SK-N-SH treated with all-trans-retinoic acid at 6 μM for 48 hours (cell line): ENCODE data around the gene SELENOI.

Experiments
- ATAC-seq: fragments of 200-7000 bp; cut with Tn5 transposase; 3 replicates; pipeline ENCODE4 v1.9.1; 2020; ENCODE audit warnings: mild to moderate bottlenecking, moderate library complexity
- CSDC2 ChIP-seq: fragments of 250-450 bp; sonication (Bioruptor Pico); IDR thresholded peaks from 2 replicates; pipeline ENCODE4 v1.5.0; 2020; ENCODE audit warnings: mild to moderate bottlenecking, moderate library complexity
- GLIS3 ChIP-seq: fragments of 250-450 bp; sonication (Bioruptor Pico); IDR thresholded peaks from 2 replicates; pipeline ENCODE4 v1.5.0; 2020; ENCODE audit warnings: mild to moderate bottlenecking, moderate library complexity
- PPARA ChIP-seq: fragments of 250-450 bp; sonication (Bioruptor Pico); IDR thresholded peaks from 2 replicates; pipeline ENCODE4 v1.5.0; 2020; ENCODE audit warnings: mild to moderate bottlenecking, borderline replicate concordance
- RARB ChIP-seq: fragments of 250-450 bp; sonication (Bioruptor Pico); IDR thresholded peaks from 2 replicates; pipeline ENCODE4 v1.8.0; 2021; ENCODE audit warnings: mild to moderate bottlenecking, moderate library complexity
- SNAI2 ChIP-seq: fragments of 250-450 bp; sonication (Bioruptor Pico); IDR thresholded peaks from 2 replicates; pipeline ENCODE4 v1.5.0; 2020; ENCODE audit warnings: mild to moderate bottlenecking, moderate library complexity
- TCF4 ChIP-seq: fragments of 250-450 bp; sonication (Bioruptor Pico); IDR thresholded peaks from 2 replicates; pipeline ENCODE4 v1.8.0; 2021; ENCODE audit warnings: mild to moderate bottlenecking, moderate library complexity, borderline replicate concordance
- ZC3H10 ChIP-seq: fragments of 250-450 bp; sonication (Bioruptor Pico); IDR thresholded peaks from 2 replicates; pipeline ENCODE4 v1.5.1; 2021; ENCODE audit warnings: mild to moderate bottlenecking, moderate library complexity
- ZFP3 ChIP-seq: fragments of 250-450 bp; sonication (Bioruptor Pico); IDR thresholded peaks from 2 replicates; pipeline ENCODE4 v1.5.0; 2020; ENCODE audit warnings: mild to moderate bottlenecking, moderate library complexity
- ZFP30 ChIP-seq: fragments of 450-650 bp; formaldehyde crosslinking; IDR thresholded peaks from 2 replicates; pipeline ENCODE4 v1.5.0; 2022; ENCODE audit warnings: mild to moderate bottlenecking, moderate library complexity
- ZNF565 ChIP-seq: fragments of 450-650 bp; formaldehyde crosslinking; conservative IDR thresholded peaks from 2 replicates; pipeline ENCODE4 v1.5.0; 2020; ENCODE audit warnings: low read depth, mild to moderate bottlenecking, moderate library complexity
- ZNF8 ChIP-seq: fragments of 450-650 bp; formaldehyde crosslinking; IDR thresholded peaks from 2 replicates; pipeline ENCODE4 v1.5.0; 2020; ENCODE audit warnings: mild to moderate bottlenecking, moderate library complexity
- TF ChIP-seq, protein P1 (sequence below): fragments of 250-450 bp; sonication (Bioruptor Pico); IDR thresholded peaks from 2 replicates; pipeline ENCODE4 v1.5.1; 2020; ENCODE audit warnings: low read depth, mild to moderate bottlenecking, moderate library complexity
- TF ChIP-seq, protein P2 (sequence below): fragments of 250-450 bp; sonication (Bioruptor Pico); IDR thresholded peaks from 2 replicates; pipeline ENCODE4 v1.8.0; 2020; ENCODE audit warnings: mild to moderate bottlenecking, moderate library complexity, borderline replicate concordance
- TF ChIP-seq, protein P3 (sequence below): fragments of 250-450 bp; sonication (Bioruptor Pico); IDR thresholded peaks from 2 replicates; pipeline ENCODE4 v1.8.0; 2021; ENCODE audit warnings: low read depth, mild to moderate bottlenecking, moderate library complexity, borderline replicate concordance
- TF ChIP-seq, protein P4 (sequence below): fragments of 250-450 bp; sonication (Bioruptor Pico); IDR thresholded peaks from 2 replicates; pipeline ENCODE4 v1.5.0; 2020; ENCODE audit warnings: mild to moderate bottlenecking, moderate library complexity
- TF ChIP-seq, protein P5 (sequence below): fragments of 250-450 bp; sonication (Bioruptor Pico); IDR thresholded peaks from 2 replicates; pipeline ENCODE4 v1.5.1; 2021; ENCODE audit warnings: mild to moderate bottlenecking, moderate library complexity

The SELENOI gene

DNA sequence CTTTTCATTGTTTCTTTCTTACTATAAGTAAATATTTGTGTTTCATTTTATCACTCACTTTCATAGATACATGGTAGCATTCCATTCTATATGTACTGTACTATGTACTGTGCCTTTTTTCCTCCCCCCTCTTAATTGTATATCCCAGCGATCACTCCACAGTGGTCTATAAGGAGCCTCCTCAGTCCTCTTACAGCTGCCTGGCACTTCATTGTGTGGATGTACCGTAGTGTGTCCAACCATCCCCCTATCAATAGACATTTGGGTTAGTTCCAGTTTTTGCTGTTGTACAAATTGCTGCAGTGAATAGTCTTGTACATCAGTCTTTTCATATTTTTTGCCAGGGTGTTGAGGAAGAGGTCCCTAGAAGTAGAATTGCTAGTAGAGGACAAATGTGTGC, 34.3 kb downstream of the SELENOI start:
- peak; percentile 79 for TF ChIP-seq ZNF8 (CRISPR knock-in tag)
- TF ChIP-seq, protein P1, sequence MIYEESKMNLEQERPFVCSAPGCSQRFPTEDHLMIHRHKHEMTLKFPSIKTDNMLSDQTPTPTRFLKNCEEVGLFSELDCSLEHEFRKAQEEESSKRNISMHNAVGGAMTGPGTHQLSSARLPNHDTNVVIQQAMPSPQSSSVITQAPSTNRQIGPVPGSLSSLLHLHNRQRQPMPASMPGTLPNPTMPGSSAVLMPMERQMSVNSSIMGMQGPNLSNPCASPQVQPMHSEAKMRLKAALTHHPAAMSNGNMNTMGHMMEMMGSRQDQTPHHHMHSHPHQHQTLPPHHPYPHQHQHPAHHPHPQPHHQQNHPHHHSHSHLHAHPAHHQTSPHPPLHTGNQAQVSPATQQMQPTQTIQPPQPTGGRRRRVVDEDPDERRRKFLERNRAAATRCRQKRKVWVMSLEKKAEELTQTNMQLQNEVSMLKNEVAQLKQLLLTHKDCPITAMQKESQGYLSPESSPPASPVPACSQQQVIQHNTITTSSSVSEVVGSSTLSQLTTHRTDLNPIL (CRISPR knock-in tag): no peak
- no peak for ATAC-seq

DNA sequence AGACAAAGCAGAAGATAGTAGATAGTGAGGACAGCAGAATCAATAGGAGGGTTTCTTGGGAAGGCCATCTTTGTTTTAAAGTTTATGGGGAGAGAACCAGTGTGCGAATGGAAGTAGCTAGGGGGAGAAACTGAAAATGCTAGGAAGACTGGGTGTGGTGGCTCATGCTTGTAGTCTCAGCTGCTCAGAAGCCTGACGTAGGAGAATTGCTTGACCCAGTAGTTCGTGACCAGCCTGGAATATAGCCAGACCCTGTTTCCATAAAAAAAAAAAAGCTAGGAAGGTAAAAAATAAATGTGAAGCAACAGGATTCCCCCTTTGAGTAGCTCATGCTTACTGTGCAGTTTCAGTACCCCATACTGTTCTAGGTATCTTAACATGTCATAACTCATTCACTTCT, 36.6 kb downstream of the SELENOI start:
- TF ChIP-seq CSDC2: no peak
- TF ChIP-seq, all 23 proteins: peak for 0
- no peak for ATAC-seq

DNA sequence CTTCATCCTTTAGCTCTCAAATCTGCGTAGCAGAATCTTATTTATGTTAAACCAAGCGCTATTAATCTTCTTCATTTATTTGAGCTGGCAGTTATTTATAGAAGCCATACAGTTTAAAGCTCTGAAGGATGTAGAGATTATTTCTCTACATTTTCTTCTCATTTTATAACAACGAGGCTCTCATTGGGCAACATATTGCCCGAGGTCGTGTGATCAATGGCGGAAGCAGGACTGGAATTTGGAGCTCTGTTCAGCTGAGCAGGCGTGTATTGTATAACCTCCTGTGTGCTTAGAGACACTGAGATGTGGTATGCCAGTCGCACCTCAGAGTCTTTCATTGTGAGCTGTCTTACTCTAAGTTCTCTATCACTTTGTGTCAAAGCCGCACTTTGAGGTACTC, 38.2 kb downstream of the SELENOI start:
- ATAC-seq: no peak
- TF ChIP-seq, protein P2, sequence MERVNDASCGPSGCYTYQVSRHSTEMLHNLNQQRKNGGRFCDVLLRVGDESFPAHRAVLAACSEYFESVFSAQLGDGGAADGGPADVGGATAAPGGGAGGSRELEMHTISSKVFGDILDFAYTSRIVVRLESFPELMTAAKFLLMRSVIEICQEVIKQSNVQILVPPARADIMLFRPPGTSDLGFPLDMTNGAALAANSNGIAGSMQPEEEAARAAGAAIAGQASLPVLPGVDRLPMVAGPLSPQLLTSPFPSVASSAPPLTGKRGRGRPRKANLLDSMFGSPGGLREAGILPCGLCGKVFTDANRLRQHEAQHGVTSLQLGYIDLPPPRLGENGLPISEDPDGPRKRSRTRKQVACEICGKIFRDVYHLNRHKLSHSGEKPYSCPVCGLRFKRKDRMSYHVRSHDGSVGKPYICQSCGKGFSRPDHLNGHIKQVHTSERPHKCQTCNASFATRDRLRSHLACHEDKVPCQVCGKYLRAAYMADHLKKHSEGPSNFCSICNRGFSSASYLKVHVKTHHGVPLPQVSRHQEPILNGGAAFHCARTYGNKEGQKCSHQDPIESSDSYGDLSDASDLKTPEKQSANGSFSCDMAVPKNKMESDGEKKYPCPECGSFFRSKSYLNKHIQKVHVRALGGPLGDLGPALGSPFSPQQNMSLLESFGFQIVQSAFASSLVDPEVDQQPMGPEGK (CRISPR knock-in tag): no peak
- TF ChIP-seq ZFP30 (CRISPR knock-in tag): no peak

DNA sequence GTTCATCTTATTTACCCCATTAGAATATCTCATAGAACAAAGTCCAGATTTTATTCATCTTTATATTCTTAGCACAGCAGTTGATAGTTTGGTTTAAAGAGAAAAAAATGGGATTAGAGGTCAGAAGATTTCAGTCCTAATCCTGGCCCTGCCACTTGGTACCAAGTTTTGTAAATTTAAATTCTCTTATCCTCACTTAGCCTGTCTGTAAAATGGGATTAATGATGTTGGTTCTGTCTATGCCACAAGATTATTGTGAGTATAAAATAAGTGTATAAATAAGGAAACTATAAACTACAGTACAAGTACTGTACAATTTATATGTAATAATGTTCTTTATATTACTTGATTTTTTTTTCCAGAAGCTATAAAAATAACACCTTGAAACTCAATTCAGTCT, 38.7 kb downstream of the SELENOI start:
- ATAC-seq: no peak
- TF ChIP-seq ZNF565 (CRISPR knock-in tag) (no peak), ZNF8 (CRISPR knock-in tag) (no peak), ZFP30 (CRISPR knock-in tag) (no peak), GLIS3 (CRISPR knock-in tag) (no peak), PPARA (CRISPR knock-in tag) (no peak), CSDC2 (no peak)
- TF ChIP-seq, protein P3, sequence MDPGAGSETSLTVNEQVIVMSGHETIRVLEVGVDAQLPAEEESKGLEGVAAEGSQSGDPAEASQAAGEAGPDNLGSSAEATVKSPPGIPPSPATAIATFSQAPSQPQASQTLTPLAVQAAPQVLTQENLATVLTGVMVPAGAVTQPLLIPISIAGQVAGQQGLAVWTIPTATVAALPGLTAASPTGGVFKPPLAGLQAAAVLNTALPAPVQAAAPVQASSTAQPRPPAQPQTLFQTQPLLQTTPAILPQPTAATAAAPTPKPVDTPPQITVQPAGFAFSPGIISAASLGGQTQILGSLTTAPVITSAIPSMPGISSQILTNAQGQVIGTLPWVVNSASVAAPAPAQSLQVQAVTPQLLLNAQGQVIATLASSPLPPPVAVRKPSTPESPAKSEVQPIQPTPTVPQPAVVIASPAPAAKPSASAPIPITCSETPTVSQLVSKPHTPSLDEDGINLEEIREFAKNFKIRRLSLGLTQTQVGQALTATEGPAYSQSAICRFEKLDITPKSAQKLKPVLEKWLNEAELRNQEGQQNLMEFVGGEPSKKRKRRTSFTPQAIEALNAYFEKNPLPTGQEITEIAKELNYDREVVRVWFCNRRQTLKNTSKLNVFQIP (CRISPR knock-in tag): no peak
- TF ChIP-seq, protein P1 (CRISPR knock-in tag): no peak
- TF ChIP-seq, protein P4, sequence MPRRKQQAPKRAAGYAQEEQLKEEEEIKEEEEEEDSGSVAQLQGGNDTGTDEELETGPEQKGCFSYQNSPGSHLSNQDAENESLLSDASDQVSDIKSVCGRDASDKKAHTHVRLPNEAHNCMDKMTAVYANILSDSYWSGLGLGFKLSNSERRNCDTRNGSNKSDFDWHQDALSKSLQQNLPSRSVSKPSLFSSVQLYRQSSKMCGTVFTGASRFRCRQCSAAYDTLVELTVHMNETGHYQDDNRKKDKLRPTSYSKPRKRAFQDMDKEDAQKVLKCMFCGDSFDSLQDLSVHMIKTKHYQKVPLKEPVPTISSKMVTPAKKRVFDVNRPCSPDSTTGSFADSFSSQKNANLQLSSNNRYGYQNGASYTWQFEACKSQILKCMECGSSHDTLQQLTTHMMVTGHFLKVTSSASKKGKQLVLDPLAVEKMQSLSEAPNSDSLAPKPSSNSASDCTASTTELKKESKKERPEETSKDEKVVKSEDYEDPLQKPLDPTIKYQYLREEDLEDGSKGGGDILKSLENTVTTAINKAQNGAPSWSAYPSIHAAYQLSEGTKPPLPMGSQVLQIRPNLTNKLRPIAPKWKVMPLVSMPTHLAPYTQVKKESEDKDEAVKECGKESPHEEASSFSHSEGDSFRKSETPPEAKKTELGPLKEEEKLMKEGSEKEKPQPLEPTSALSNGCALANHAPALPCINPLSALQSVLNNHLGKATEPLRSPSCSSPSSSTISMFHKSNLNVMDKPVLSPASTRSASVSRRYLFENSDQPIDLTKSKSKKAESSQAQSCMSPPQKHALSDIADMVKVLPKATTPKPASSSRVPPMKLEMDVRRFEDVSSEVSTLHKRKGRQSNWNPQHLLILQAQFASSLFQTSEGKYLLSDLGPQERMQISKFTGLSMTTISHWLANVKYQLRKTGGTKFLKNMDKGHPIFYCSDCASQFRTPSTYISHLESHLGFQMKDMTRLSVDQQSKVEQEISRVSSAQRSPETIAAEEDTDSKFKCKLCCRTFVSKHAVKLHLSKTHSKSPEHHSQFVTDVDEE (CRISPR knock-in tag): no peak
- TF ChIP-seq, all 23 proteins: peak for 0

DNA sequence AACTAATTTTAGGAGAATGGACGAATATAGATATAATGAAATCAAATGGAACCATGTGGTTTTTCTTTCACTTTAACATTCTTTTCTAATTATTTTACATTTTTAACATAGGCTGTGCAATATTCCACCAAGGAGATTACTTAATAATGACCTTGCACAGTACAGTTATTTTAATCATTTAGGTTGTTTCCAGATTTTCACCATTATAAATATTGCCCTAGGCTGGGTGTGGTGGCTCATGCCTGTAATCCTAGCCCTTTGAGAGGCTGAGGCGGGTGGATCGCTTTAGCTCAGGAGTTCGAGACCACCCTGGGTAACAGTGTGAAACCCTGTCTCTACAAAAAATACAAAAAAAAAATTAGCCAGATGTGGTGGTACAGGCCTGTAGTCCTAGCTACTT, 41.2 kb downstream of the SELENOI start:
- no peak for ATAC-seq

More for the DNA sequence above, 41.2 kb downstream of the SELENOI start:
- no peak for TF ChIP-seq ZFP3 (CRISPR knock-in tag)
- TF ChIP-seq, protein P1 (CRISPR knock-in tag): no peak
- TF ChIP-seq ZC3H10 (CRISPR knock-in tag): no peak
- no peak for TF ChIP-seq GLIS3 (CRISPR knock-in tag)
- no peak for TF ChIP-seq TCF4 (CRISPR knock-in tag)
- TF ChIP-seq SNAI2 (CRISPR knock-in tag): no peak
- TF ChIP-seq RARB: no peak
- TF ChIP-seq, protein P5, sequence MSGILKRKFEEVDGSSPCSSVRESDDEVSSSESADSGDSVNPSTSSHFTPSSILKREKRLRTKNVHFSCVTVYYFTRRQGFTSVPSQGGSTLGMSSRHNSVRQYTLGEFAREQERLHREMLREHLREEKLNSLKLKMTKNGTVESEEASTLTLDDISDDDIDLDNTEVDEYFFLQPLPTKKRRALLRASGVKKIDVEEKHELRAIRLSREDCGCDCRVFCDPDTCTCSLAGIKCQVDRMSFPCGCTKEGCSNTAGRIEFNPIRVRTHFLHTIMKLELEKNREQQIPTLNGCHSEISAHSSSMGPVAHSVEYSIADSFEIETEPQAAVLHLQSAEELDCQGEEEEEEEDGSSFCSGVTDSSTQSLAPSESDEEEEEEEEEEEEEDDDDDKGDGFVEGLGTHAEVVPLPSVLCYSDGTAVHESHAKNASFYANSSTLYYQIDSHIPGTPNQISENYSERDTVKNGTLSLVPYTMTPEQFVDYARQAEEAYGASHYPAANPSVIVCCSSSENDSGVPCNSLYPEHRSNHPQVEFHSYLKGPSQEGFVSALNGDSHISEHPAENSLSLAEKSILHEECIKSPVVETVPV: no peak
- TF ChIP-seq, protein P4 (CRISPR knock-in tag): no peak
- TF ChIP-seq, all 23 proteins: peak for 0
